Stimulated activated CD4-positive, alpha-beta T cell treated with anti-CD3 and anti-CD28 coated beads, Interleukin-4, amount 100 ng/mL, for 4 hours (primary cell): Measurements from ENCODE around the gene MAML3.

ENCODE experiments used
- DNase-seq, 2 experiments: peaks; one replicate each; pipeline ENCODE4 v3.0.0-alpha.2; 2020

The MAML3 gene

GRCh38 chr4:139889264-139889663 is 264.7 kb downstream of the MAML3 start:
- no peak for DNase-seq

GRCh38 chr4:139887962-139888735 is 265.8 kb downstream of the MAML3 start:
- no peak for DNase-seq

GRCh38 chr4:139887376-139887802 is 266.6 kb downstream of the MAML3 start:
- DNase-seq: no peak

DNA sequence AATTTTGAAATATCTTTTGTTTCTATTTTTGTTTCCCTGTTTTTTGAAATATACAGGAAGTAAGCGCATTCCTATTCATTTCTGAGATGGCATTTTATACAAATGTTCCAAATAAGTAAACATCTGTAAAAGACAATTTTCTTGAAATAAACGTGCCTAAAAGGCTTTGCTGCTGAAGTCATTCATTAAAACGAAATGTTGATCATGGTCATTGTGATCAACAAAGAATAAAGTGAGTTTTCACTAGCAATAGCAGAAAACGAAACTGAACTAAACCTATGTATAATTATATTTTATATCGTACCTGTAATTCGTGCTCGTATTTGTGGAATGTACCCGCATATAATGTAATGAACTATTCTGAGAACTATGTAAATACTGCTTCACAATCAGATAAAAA is 267.2 kb downstream of the MAML3 start:
- no peak for DNase-seq

- no peak for DNase-seq
Observed at GRCh38 chr4:139884438-139884837, 269.5 kb downstream of the MAML3 start.

GRCh38 chr4:139880841-139881240 is 273.1 kb downstream of the MAML3 start:
- no peak for DNase-seq

GRCh38 chr4:139878050-139878449 is 275.9 kb downstream of the MAML3 start:
- DNase-seq: no peak

- no peak for DNase-seq
Observed at GRCh38 chr4:139876337-139876941, 277.5 kb downstream of the MAML3 start.

- DNase-seq: no peak
Observed at GRCh38 chr4:139875411-139875825, 278.6 kb downstream of the MAML3 start.

GRCh38 chr4:139873111-139873860 is 280.7 kb downstream of the MAML3 start:
- no peak for DNase-seq

GRCh38 chr4:139872274-139872673 is 281.7 kb downstream of the MAML3 start:
- no peak for DNase-seq

GRCh38 chr4:139869810-139870209 is 284.2 kb downstream of the MAML3 start:
- no peak for DNase-seq

- DNase-seq: no peak
Observed at GRCh38 chr4:139866276-139866962, 287.6 kb downstream of the MAML3 start.

GRCh38 chr4:139865537-139865936 is 288.4 kb downstream of the MAML3 start:
- DNase-seq: no peak

DNA sequence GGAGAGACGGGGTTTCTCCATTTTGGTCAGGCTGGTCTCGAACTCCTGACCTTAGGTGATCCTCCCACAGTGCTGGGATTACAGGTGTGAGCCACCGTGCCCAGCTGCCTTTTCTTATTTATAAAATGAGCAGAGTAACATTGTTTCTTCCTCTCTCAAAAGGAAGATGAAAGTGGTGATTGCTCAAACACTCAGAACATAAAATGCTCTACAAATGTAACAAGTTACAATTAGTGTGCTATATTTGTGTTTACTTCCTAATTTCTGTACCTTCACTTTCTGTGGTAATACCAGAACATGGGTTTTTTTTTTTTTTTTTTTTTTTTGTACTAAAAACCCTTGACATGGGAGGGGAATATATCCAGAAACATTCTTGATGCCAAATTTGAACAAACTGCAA is 290.5 kb downstream of the MAML3 start:
- no peak for DNase-seq

DNA sequence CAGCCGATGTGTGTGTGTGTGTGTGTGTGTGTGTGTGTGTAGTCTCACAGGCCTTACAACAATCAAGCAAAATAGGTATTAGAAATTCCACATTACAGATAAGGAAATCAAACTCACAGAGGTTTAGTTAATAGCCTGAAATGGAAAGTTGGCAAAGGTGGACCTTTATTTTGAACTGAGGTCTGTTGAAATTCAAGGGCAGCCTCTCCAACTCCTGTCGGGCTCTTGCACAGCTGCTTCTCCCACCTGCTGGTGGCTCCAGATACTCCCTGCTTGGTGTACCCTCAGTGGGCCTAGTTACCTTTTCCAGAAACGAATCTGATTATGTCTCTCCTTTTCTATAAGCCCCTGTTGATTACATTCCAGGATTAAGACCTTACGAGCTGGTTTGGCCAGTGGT is 292.5 kb downstream of the MAML3 start:
- no peak for DNase-seq

DNA sequence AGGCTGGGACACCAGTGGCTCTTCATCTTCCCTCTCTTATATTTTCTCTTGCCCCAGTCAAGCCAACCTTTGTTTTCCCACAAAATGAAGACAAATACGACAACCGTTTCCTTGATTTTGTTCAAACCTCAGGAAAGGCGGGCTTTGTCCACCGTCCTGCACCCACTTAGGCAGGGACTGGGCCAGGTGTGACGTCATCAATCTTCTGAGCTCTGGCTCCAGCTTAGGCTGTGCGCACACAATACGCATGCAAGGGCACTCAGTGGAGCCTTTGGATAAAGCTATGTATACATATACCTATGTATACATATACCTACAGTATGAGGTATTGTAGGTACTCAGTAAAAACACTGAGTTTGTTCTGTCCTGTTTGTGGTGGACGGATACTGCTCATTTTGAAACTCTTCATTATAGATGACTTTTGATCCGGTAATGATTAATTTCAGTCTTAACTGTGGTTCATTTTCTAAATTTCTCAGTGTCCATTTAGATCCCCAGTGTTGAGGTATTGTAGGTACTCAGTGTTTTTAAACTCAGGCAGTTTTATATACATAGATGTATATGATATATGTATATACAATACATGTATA is 293.5 kb downstream of the MAML3 start:
- DNase-seq: no peak

DNA sequence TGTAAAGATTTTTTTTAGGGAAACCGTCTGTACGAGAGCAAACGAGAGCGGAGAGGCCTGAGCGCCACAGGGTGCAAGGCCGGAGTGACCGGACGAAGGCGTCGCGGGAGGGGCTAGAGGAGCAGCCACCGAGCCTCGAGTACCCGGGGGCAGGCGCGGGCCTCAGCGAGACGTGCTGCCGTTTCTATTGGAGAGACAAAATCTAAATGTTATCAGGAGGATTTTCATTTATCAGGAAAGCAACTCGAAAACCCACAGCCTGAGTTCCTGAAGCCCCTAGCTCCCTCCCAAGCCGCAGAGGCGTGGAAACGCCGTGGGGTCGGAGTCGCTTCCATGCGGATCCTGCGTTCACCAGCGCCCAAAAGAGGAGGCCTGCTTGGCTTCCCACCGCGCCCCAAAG is 294.1 kb downstream of the MAML3 start:
- DNase-seq: no peak

DNA sequence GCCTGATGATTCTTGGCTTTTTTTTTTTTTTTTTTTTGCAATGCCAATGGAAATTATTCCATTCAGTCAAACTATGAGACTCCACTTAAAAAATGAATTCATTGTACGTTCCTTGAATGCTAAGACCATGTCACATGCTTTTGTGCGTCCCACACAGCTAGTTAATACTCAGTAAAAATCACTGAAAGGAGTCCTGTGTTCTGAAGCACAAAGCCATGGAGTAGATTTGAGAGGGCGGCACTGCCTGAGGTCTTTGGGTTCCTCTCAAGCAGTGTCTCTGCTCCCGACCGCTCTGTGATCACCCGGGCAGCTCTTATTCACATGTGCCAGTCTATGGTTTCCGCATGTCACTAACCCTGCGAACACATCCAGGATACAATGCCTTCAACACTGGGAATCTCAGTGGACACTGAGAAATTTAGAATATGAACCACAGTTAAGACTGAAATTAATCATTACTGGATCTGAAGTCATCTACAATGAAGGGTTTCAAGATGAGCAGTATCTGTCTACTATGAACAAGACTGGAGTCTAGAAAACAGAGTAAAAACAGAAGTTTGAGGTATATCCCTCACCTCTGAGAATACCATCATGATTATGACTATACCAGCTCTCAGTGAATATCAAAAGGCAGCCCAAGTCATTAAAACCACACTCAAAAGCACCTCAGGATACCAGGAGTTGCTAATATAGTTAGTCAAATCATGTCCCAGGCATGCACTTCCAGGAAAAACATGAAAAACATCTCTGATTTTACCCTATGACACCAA is 295.4 kb downstream of the MAML3 start:
- no peak for DNase-seq

DNA sequence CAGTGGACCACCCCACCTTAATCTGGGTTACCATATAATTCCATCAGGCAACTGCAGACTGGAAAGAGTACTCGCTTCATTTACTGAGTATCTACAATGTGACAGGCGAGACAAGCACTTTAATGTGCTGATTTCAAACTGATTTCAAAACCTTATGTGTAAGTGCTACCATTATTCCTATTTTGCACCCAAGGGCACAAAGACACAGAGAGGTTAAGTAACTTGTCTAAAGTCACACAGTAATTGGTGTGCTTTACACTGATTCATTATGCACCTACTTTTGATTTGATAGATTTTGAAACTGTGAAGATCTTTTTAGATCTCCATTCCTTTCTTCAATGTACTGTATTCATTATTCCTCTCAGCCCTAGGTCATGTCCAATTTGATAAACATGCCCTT is 296.0 kb downstream of the MAML3 start:
- DNase-seq: no peak

DNA sequence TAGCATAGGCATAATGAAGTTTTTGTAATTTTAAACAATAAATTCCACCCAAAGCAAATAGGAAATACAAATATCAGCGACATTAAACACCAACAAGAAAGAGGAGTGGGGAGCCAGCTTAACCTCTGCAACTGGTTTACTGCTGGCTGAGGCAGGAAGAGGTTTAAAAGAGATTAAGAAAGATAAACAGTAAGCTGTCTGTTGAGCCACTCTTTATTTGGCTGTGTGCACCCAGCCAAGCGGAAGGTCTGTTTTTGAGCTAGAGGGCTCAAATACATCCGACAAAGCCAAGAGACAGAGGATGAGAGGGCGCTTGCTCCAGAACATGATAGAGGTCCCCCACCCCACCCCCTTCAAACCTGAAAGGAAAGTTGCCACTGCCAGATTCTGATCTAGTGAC is 297.0 kb downstream of the MAML3 start:
- no peak for DNase-seq
